H1 (cell line): ENCODE data around the gene ABCC6.
"Not testable (repeated sequence)": the region's sequence is repeated elsewhere in the genome, so short reads cannot be mapped to it uniquely, and the experiment has no call there.

Source experiments
- POLR2A ChIP-seq, 2 experiments: IDR thresholded peaks; 1 replicate in 1 of 2; 2 replicates in 1 of 2; pipeline ENCODE4 v1.6.1; 2011; ENCODE audit warnings: low read depth in 2 of 2, low read length in 2 of 2, mild to moderate bottlenecking in 2 of 2; ENCODE audit errors: control extremely low read depth in 1 of 2
- SAP30 ChIP-seq: fragments of 300-600 bp; sonication (generic); IDR thresholded peaks from 2 replicates; pipeline ENCODE4 v1.7.1; 2012; ENCODE audit warnings: low read length, moderate library complexity, mild to moderate bottlenecking, inconsistent platforms; ENCODE audit not compliant: insufficient read depth, insufficient replicate concordance
- SP1 ChIP-seq: IDR thresholded peaks from 2 replicates; pipeline ENCODE4 v1.6.1; 2011; ENCODE audit warnings: low read depth, low read length
- SUZ12 ChIP-seq: fragments of 200-600 bp; sonication (generic); IDR thresholded peaks from 2 replicates; pipeline ENCODE4 v1.6.1; 2012; ENCODE audit warnings: mild to moderate bottlenecking, inconsistent platforms, low read length, moderate library complexity, mixed read lengths
- TAF1 ChIP-seq: IDR thresholded peaks from 2 replicates; pipeline ENCODE4 v1.6.1; 2011; ENCODE audit warnings: mild to moderate bottlenecking, low read depth, low read length

- not testable (repeated sequence) for TF ChIP-seq SP1; TAF1; POLR2A (IDR thresholded peaks at IDR 0.05; ENCODE audit: control extremely low read depth in 1 of 2, low read depth in 2 of 2, low read length in 2 of 2); SUZ12; SAP30
Observed at GRCh38 chr16:16232692-16233061, 9.4 kb upstream of the ABCC6 start.
